BE2C (cell line): ENCODE data around the gene LAMA2.

Experiments used
- DNase-seq: peaks from one replicate; pipeline ENCODE4 v3.0.0-alpha.2; 2020
- H3K27me3 ChIP-seq: fragments of 250-450 bp; sonication (Bioruptor Pico); 2 replicates; pipeline ENCODE4 v1.5.1; 2020; ENCODE audit warnings: mild to moderate bottlenecking
- H3K36me3 ChIP-seq: fragments of 250-450 bp; sonication (Bioruptor Pico); 2 replicates; pipeline ENCODE4 v1.5.1; 2020; ENCODE audit warnings: mild to moderate bottlenecking
- H3K4me1 ChIP-seq: fragments of 250-450 bp; sonication (Bioruptor Pico); 2 replicates; pipeline ENCODE4 v1.5.1; 2020
- H3K4me3 ChIP-seq: 2 replicates; pipeline ENCODE4 v1.5.1; 2011; ENCODE audit warnings: low read depth, low read length
- H3K9me3 ChIP-seq: fragments of 250-450 bp; sonication (Bioruptor Pico); 2 replicates; pipeline ENCODE4 v1.5.1; 2020
- TF ChIP-seq, protein P1 (sequence below): IDR thresholded peaks from 2 replicates; pipeline ENCODE4 v1.5.1; 2012; ENCODE audit warnings: mild to moderate bottlenecking, low read depth, low read length

Gene LAMA2

DNA sequence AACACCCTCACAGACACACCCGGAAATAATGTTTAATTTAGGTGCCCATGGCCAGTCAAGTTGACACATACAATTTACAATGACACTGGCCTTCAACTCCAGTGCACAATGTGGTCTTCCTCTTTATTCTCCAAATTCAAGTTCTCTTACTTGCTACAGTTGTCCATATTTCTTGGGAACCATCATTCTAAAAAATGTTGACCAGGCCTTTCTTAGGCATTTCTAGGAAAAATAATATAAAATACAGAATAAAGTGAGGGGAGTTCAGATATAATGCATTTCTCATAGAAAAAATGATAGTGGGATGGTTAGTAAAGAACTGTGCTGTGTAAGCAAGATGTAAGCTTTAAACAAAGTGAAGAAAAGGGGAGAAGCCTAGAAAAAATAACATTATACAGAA, 528.2 kb downstream of the LAMA2 start:
- no peak for DNase-seq
- Histone ChIP-seq H3K27me3 (no peaks in the 10 kb centered on the region), H3K4me1 (no peaks in the 10 kb centered on the region), H3K4me3 (no peak overlapping the region), H3K9me3 (no peaks in the 10 kb centered on the region), H3K36me3 (no peaks in the 10 kb centered on the region)
- TF ChIP-seq, protein P1, sequence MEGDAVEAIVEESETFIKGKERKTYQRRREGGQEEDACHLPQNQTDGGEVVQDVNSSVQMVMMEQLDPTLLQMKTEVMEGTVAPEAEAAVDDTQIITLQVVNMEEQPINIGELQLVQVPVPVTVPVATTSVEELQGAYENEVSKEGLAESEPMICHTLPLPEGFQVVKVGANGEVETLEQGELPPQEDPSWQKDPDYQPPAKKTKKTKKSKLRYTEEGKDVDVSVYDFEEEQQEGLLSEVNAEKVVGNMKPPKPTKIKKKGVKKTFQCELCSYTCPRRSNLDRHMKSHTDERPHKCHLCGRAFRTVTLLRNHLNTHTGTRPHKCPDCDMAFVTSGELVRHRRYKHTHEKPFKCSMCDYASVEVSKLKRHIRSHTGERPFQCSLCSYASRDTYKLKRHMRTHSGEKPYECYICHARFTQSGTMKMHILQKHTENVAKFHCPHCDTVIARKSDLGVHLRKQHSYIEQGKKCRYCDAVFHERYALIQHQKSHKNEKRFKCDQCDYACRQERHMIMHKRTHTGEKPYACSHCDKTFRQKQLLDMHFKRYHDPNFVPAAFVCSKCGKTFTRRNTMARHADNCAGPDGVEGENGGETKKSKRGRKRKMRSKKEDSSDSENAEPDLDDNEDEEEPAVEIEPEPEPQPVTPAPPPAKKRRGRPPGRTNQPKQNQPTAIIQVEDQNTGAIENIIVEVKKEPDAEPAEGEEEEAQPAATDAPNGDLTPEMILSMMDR: no peak

DNA sequence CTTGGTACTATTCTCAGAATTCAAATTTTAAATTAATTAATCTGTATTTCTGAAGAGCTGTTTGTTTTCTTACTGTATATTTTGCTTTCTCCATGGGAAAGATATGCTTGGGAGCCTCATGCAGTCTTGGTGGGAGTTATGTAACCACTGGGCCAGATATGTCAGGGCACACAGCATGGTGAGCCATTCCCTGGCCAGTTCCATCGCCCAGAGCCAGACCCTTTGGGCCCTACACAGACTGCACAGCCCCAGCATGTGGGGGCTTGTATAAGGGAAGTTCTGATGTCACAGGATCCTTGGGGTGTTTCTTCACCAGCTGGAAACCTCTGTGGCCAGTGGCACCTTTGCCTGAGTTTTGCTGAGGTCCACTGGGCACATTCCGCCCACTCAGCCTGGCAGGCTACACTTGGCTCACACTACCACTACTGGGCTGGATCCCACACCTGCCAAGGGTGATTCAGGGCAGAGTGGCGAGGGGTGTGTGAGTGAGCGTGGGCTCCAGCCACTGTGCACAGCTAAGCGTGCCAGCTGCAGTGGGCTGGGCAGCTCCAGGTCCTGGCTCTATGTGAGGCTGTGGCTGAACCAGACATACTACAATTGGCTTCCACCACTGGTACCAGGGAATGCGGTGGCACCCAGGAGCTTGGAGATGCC, 533.5 kb downstream of the LAMA2 start:
- Histone ChIP-seq H3K36me3 (no peaks in the 10 kb centered on the region), H3K4me1 (no peaks in the 10 kb centered on the region), H3K27me3 (no peaks in the 10 kb centered on the region), H3K4me3 (no peak overlapping the region), H3K9me3 (no peaks in the 10 kb centered on the region)
- TF ChIP-seq, protein P1: no peak
- no peak for DNase-seq

DNA sequence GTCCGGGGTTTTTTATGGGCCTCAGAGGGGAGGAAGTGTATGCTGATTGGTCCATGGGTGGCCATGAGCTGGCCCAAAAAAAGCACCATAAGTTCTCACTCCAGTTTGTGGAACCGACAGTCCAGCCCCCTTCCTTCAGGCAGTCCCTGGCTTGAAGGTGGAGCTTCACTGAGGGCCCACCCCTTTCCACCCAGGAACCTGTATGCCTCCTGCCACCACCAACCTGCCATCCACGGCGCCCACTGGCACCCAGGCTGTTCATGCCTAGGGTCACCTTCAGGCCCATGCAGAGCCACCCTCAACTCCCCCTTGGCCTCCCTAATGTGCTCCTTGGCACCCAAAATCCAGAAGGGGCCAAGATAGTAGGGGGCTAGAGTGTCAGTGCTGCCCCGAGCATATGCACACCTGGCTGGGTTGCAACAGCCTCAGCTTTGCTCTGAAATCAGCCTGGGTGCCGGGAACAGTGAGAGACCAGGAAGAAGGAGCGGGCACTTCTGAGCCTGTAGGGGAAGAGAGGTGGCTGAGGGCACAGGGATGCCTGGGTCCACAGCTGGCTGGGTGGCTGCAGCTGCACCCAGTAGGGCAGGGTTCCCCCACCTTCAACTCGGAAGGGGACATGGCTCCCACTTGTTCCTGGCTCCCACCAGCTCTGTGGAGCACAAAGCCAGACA, 534.6 kb downstream of the LAMA2 start:
- no peaks in the 10 kb centered on the region for H3K36me3 ChIP-seq
- H3K4me3 ChIP-seq: no peak overlapping the region
- DNase-seq: no peak
- no peaks in the 10 kb centered on the region for H3K9me3 ChIP-seq
- no peaks in the 10 kb centered on the region for H3K27me3 ChIP-seq
- TF ChIP-seq, protein P1: no peak
- H3K4me1 ChIP-seq: no peaks in the 10 kb centered on the region

DNA sequence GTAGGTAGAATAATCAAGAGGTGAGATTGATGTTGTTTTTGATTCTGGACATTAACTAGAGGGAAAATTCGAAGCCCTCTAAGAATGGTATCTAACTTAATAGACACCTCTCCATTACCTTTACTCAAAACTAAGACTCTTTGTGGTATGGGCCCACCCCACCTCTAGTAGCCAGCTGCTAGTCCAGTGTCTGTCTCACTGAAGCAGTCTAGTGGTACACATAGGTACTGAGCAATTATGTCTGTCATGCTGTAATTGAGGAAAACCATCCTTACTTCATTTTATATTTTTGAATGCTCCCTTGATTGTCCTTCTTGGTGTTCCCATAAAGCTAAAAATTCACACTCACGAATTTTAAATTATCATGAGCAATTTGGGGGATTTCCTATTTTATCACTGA, 536.4 kb downstream of the LAMA2 start:
- TF ChIP-seq, protein P1: no peak
- no peak overlapping the region for H3K4me3 ChIP-seq

DNA sequence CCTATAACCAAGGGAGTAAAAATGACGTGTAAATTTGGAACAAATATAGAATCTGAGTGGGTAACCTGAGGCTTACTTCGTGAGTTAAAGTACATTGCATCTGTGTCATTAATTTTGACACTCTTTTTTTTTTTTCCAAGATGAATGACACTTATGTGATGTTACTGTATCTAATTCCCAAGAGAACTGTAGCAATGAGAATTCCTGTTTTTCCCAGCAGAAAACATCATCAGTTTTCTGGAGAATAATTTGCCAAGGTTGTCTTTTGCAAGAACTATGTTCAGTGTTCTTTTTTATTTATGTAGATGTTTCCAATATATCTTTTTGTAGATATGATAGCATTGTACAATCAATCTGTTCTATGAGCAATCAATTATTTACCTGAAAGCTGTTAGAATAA, 543.4 kb downstream of the LAMA2 start:
- H3K27me3 ChIP-seq: no peaks in the 10 kb centered on the region
- no peak overlapping the region for H3K4me3 ChIP-seq
- no peaks in the 10 kb centered on the region for H3K9me3 ChIP-seq
- no peaks in the 10 kb centered on the region for H3K36me3 ChIP-seq
- DNase-seq: no peak
- H3K4me1 ChIP-seq: no peaks in the 10 kb centered on the region
- TF ChIP-seq, protein P1: no peak

More for the DNA sequence above, 536.4 kb downstream of the LAMA2 start:
- Histone ChIP-seq H3K27me3 (no peaks in the 10 kb centered on the region), H3K4me1 (no peaks in the 10 kb centered on the region), H3K36me3 (no peaks in the 10 kb centered on the region), H3K9me3 (no peaks in the 10 kb centered on the region)
- no peak for DNase-seq

DNA sequence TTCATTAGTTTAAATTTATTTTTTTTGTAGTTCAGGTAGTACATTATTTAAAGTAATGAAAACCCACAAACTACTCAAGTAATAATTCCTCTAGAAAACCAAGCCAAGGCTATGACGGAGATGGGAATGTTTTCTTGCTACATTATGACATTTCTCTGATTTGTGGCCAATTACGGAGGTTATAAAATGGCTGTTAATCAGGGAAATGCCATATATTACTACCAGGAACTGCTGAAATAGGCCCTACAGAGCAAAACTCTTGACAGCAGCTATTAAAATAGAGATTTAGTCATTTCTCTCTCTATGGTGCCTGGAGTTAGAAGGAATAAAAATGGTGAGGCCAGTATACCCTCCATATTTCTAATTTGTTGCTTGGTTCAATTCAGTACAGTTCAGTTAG, 547.0 kb downstream of the LAMA2 start:
- Histone ChIP-seq H3K36me3 (no peaks in the 10 kb centered on the region), H3K27me3 (no peaks in the 10 kb centered on the region; the same call in 1 of the 2 replicates), H3K4me1 (no peaks in the 10 kb centered on the region), H3K9me3 (no peaks in the 10 kb centered on the region), H3K4me3 (no peak overlapping the region)
- no peak for DNase-seq
- TF ChIP-seq, protein P1: no peak
